H1 (cell line): ENCODE results near the gene CAPZB. TPM values are rescaled to one million over a fixed set of nuclear protein-coding genes. Genes with fewer than 3 reads are reported as not detected.
A peak's percentile ranks its signal among the peaks of the same experiment; 100 is the strongest.

ENCODE experiments used
- ASH2L ChIP-seq: fragments of 200-600, 300-600 bp; sonication (generic); IDR thresholded peaks from one replicate; pipeline ENCODE4 v1.7.1; 2017; ENCODE audit warnings: low read length
- BRCA1 ChIP-seq: IDR thresholded peaks from 2 replicates; pipeline ENCODE4 v1.6.1; 2012; ENCODE audit warnings: low read depth, low read length, improper control_type of control experiment
- CBX5 ChIP-seq: fragments of 300-800, 300-1000 bp; sonication (generic); IDR thresholded peaks from 2 replicates; pipeline ENCODE4 v1.7.1; 2016; ENCODE audit warnings: antibody characterized with exemption, low read length, low read depth
- CHD2 ChIP-seq: IDR thresholded peaks from 2 replicates; pipeline ENCODE4 v1.6.1; 2012; ENCODE audit warnings: low read length, improper control_type of control experiment
- CREB1 ChIP-seq: IDR thresholded peaks from 2 replicates; pipeline ENCODE4 v1.6.1; 2012; ENCODE audit warnings: inconsistent platforms
- CTBP2 ChIP-seq: IDR thresholded peaks from 2 replicates; pipeline ENCODE4 v1.7.0; 2011; ENCODE audit warnings: borderline replicate concordance, mild to moderate bottlenecking, moderate library complexity, mixed read lengths, low read length; ENCODE audit not compliant: insufficient read depth, insufficient read length
- GABPA ChIP-seq: IDR thresholded peaks from 2 replicates; pipeline ENCODE4 v1.6.1; 2011; ENCODE audit warnings: mild to moderate bottlenecking, low read length, moderate library complexity, borderline replicate concordance; ENCODE audit not compliant: insufficient read depth
- JUN ChIP-seq: IDR thresholded peaks from 2 replicates; pipeline ENCODE4 v1.6.1; 2011; ENCODE audit warnings: low read depth, mild to moderate bottlenecking, improper control_type of control experiment, low read length
- NANOG ChIP-seq: IDR thresholded peaks from 2 replicates; pipeline ENCODE4 v1.6.1; 2011; ENCODE audit warnings: low read length, low read depth, mild to moderate bottlenecking, inconsistent platforms; ENCODE audit not compliant: insufficient read depth, poor library complexity, severe bottlenecking
- POU5F1 ChIP-seq: IDR thresholded peaks from 2 replicates; pipeline ENCODE4 v1.6.1; 2011; ENCODE audit warnings: low read depth, mild to moderate bottlenecking, low read length, moderate library complexity
- RAD21 ChIP-seq, 2 experiments: IDR thresholded peaks in 1 of 2; conservative IDR thresholded peaks in 1 of 2; 2 replicates each; pipeline ENCODE4 v1.6.1; 2011; ENCODE audit warnings: low read depth in 2 of 2, low read length in 2 of 2, improper control_type of control experiment in 1 of 2, inconsistent platforms in 1 of 2, mild to moderate bottlenecking in 1 of 2, moderate library complexity in 1 of 2
- RXRA ChIP-seq: IDR thresholded peaks from 2 replicates; pipeline ENCODE4 v1.6.1; 2011; ENCODE audit warnings: low read depth, mild to moderate bottlenecking, low read length, moderate library complexity; ENCODE audit not compliant: insufficient read depth
- SIN3A ChIP-seq, 2 experiments: IDR thresholded peaks in 1 of 2; conservative IDR thresholded peaks in 1 of 2; 2 replicates each; pipeline ENCODE4 v1.6.1; 2011 to 2012; ENCODE audit warnings: low read length in 2 of 2, improper control_type of control experiment in 1 of 2, low read depth in 1 of 2, mild to moderate bottlenecking in 1 of 2
- SP2 ChIP-seq: IDR thresholded peaks from 2 replicates; pipeline ENCODE4 v1.6.1; 2012; ENCODE audit warnings: mild to moderate bottlenecking, low read length, inconsistent platforms
- SP4 ChIP-seq: IDR thresholded peaks from 2 replicates; pipeline ENCODE4 v1.6.1; 2012; ENCODE audit warnings: low read length, inconsistent platforms
- SRF ChIP-seq: IDR thresholded peaks from 2 replicates; pipeline ENCODE4 v1.6.1; 2011; ENCODE audit warnings: mild to moderate bottlenecking, low read depth, low read length, moderate library complexity
- TAF7 ChIP-seq: optimal IDR thresholded peaks from 2 replicates; pipeline ENCODE3; 2011; ENCODE audit warnings: low read depth, mild to moderate bottlenecking, inconsistent platforms, low read length, moderate library complexity, borderline replicate concordance
- TEAD4 ChIP-seq: IDR thresholded peaks from 2 replicates; pipeline ENCODE4 v1.6.1; 2012; ENCODE audit warnings: low read depth, low read length, inconsistent platforms, mixed read lengths
- polyA plus RNA-seq, 7 experiments: library from polyadenylated mRNA; depleted of rRNA in 3 of 7; stranded (reverse) in 5 of 7; unstranded in 2 of 7; fragments of >200 nt in 5 of 7; fragments of 200-250 nt in 2 of 7; gene quantifications; 1 replicate in 5 of 7; 2 replicates in 1 of 7; 4 replicates in 1 of 7; pipeline versions ENCODE4 v1.2.1 to v1.2.3, GENCODE V29; 2011 to 2013; ENCODE audit warnings: missing spikeins in 2 of 7, mixed read lengths in 2 of 7
- total RNA-seq: library from RNA; stranded (reverse); fragmentation: NEBNext Ultra II Directional; extraction: Animal tissue kit (Norgen Biotek cat#: 25700); gene quantifications from 2 replicates; pipeline ENCODE4 v1.2.1, GENCODE V29; 2021
- TF ChIP-seq, protein P1 (sequence below), 3 experiments: IDR thresholded peaks; 1 replicate in 2 of 3; 2 replicates in 1 of 3; pipeline versions ENCODE4 v1.5.1 to v1.6.1; 2011; ENCODE audit warnings: low read length in 3 of 3, mild to moderate bottlenecking in 3 of 3, inconsistent platforms in 2 of 3, low read depth in 1 of 3, moderate library complexity in 1 of 3; ENCODE audit not compliant: insufficient read depth in 1 of 3; ENCODE audit errors: control extremely low read depth in 1 of 3

CAPZB gene
- total and polyA plus RNA-seq, 2 of the 8 experiments (the other 6 are each of a cell fraction or from before 2014, with no cell fraction given), result 162 to 371 TPM

- TF ChIP-seq TAF7, result no peak
- peak; percentile 71 for TF ChIP-seq CREB1
- TF ChIP-seq CHD2, result 0 out of 2 replicates have a peak, but pooled peaks have one; percentile 50
- no peak for TF ChIP-seq SP4
- TF ChIP-seq SP2, result no peak
- no peak for TF ChIP-seq BRCA1
- TF ChIP-seq NANOG, result peak; percentile 85
- TF ChIP-seq CBX5, result no peak
- no peak for TF ChIP-seq JUN
- TF ChIP-seq, protein P1, sequence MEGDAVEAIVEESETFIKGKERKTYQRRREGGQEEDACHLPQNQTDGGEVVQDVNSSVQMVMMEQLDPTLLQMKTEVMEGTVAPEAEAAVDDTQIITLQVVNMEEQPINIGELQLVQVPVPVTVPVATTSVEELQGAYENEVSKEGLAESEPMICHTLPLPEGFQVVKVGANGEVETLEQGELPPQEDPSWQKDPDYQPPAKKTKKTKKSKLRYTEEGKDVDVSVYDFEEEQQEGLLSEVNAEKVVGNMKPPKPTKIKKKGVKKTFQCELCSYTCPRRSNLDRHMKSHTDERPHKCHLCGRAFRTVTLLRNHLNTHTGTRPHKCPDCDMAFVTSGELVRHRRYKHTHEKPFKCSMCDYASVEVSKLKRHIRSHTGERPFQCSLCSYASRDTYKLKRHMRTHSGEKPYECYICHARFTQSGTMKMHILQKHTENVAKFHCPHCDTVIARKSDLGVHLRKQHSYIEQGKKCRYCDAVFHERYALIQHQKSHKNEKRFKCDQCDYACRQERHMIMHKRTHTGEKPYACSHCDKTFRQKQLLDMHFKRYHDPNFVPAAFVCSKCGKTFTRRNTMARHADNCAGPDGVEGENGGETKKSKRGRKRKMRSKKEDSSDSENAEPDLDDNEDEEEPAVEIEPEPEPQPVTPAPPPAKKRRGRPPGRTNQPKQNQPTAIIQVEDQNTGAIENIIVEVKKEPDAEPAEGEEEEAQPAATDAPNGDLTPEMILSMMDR (IDR thresholded peaks at IDR 0.05; ENCODE audit: control extremely low read depth in 1 of 3, insufficient read depth in 1 of 3, low read depth in 1 of 3, low read length in 3 of 3), result peak in 2 of 3 experiments; percentile 17 to 19; a peak in 3 of 4 replicates
- peak in 1 of 2 experiments; percentile 7; a peak in 1 of 4 replicates for TF ChIP-seq RAD21 (IDR thresholded peaks at IDR 0.05 in 1 of 2, conservative IDR thresholded peaks at IDR 0.05 in 1 of 2; ENCODE audit: low read depth in 2 of 2, low read length in 2 of 2)
- TF ChIP-seq GABPA, result peak; percentile 75; the same call in 1 of the 2 replicates
- no peak for TF ChIP-seq SRF
- no peak for TF ChIP-seq RXRA
- no peak for TF ChIP-seq TEAD4
- 0 out of 4 replicates have a peak, but pooled peaks of 1 of the 2 experiments have one; percentile 23 for TF ChIP-seq SIN3A (conservative IDR thresholded peaks at IDR 0.05 in 1 of 2, IDR thresholded peaks at IDR 0.05 in 1 of 2; ENCODE audit: low read depth in 1 of 2, low read length in 2 of 2)
- no peak for TF ChIP-seq POU5F1
- TF ChIP-seq CTBP2, result no peak
- no peak for TF ChIP-seq ASH2L
These were observed 131.7 kb downstream of the CAPZB start (continued) for GRCh38 chr1:19353596-19353995.
